CD4-positive, alpha-beta T cell treated with Interleukin-10 for 1 hour (primary cell): ENCODE results near the gene SERTAD3.
"Not testable (repeated sequence)": the region's sequence is repeated elsewhere in the genome, so short reads cannot be mapped to it uniquely, and the experiment has no call there.

Experiments
- DNase-seq: peaks from one replicate; pipeline ENCODE4 v3.0.0-alpha.2; 2020

The SERTAD3 gene

DNA sequence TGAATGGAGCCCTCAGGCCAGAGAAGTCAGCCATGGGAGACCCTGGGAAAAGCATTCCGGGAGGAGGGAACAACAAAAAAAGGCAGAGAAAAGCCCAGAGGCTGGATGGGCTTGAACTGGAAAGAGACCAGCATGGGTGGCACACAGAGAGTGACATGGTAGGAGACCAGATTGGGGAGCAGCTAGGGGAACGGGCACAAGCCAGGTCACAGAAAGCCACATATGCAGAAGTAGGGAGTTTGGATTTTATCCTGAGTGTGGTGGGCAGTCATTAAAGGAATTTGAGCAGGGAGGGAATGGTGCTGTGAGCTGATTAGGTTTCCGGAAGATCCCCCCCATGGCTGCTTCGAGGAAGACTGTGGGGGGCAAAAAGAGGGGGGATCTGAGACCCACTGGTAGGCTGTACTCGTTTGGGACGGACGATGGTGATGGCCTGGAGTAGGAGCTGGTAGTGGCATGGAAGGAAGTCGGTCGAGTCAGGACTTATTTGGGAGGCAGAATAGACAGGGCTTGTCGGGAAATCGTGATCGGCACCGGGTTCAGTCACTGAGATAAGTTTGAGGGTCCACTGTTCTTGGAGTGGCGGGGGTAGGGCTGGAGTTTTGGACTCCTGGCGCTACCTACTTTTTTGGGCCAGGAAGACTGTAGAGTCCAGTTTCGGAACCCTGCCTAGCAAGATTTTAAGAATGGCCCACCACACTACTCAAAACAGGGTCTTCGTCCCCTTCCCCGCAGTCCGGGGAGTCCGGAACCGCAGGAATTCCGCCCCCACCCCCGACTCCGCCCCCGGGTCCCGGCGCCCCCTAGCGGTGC is 19.3 kb downstream of the SERTAD3 start:
- no peak for DNase-seq

DNA sequence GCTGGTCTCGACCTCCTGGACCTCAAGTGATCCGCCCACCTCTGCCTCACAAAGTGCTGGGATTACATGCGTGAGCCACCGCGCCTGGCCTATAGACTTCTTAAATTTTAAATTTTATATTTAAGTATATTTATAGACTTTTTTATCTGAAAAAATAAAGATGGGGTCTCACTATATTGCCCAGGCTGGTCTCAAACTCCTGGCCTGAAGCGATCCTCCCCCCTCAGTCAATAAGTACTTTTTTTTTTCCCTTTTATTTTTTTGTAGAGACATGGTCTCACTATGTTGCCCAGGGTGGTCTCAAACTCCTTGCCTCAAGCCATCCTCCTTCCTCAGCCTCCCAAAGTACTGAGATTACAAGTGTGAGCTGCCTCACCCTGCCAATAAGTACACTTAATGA is 20.2 kb downstream of the SERTAD3 start:
- DNase-seq = no peak

DNA sequence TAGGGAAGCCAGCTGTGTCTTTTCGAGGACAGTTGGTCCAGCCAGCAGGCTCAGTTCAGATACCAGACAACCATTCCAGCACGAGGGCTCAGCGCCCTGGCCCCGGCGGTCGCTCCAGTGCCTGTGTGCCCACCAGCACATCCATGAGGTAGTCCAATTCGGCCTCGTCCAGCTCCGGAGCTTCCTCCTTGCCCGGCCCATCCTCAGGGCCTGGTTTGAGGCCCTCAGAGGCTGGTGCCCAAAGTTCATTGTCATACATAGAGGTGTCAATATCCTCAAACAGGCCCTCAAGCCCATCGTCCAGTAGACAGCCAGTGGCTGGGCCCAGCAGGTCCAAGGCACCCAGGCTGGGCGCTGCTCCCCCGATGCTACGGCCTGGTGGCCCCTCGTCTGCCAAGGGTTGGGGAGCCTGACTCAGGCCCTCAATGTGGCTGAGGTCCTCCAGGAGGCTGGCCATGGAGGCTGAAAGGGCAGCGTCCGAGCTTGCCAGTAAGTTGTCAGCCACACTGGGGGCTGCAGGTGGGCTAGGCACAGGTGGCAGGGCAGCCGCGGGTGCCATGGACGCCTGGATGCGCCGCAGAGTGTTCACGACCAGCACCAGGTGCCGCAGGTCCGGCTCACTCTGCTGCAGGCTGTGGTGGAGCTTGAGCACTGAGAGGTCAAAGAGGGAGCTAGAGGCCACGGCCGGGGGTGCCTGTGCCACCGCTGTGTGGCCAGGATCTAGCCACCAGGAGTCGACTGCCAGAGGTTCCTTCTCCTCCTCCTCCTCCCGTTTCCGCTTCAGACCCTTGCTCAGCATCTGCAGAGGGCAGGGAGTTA is 21.2 kb downstream of the SERTAD3 start:
- no peak for DNase-seq

DNA sequence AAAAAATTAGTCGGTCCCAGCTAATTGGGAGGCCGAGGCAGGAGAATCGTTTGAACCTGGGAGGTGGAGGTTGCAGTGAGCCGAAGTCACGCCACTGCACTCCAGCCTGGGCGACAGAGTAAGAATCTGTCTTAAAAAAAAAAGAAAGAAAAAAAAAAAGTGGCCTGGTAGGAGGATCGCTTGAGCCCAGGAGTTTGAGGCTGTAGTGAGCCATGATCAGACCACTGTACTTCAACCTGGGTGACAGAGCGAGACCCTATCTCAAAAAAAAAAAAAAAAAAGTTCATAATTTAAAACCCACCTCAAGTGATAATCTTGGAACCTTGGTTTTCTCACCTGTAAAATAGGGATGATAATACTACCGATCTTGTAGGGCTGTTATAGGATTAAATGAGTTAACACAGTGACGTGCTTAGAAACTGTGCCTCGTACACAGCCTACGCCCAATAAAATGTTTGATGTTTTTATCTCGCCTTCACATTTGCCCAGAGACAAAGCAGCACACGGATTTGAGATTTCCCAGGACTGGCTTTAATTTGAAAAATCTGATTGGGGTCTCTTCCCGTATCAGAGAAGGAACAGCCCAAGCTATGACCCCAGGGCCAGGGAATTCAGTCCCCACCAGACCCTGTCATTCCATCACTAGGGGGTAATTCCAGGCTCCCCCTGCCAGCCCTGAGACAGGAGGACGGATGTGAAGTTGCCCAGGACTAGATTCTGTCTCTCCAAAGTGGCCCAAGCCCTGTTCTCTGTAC is 22.0 kb downstream of the SERTAD3 start:
- no peak for DNase-seq

DNA sequence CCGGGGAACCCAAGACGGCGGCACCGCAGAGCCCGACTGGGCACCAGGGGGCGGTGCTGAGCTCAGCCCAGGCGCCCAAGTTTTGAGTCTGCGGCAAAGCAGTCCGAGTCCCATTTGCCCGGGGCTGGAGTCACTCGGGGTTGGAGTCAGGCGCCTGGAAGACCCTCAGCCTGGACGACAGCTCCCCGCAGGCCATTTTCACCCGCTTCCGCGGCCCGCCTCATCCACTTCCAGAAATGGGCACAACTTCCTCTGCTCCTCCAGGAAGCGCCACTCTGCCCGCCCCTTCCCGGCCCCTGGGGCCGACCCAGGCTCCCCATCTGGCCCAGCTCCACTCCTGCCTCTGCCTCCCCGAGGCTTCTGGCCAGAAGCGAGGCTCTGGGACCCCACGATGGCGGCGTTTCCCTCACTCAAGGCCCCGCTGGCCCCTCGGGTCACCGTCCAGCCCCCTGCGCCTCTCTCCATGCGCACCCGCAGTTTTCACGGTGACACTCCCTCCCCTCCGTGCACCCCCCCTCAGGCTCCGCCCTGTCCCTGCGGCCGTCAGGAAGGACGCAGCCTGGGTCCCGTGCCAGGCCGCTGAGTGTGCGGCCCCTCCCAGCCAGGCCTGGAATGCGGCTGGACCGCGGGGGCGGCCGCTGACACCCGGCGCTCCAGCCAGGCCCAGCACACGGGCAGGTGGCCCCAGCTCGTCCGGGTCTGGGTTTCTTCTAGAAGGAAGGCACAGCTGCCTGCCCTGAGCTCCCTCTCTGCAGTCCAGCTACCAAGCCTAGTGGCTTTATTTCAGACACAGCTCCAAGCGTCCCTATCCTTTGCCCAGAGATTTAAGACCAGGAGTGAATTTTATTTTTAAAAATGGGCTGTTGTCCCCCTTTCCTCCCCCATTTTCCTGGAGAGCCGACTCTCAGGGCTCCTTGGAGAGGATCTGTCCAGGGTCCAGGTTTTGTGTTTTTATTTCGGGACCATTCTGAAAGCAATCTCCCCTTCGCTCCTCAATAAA is 23.1 kb downstream of the SERTAD3 start:
- peak; percentile 82 for DNase-seq

DNA sequence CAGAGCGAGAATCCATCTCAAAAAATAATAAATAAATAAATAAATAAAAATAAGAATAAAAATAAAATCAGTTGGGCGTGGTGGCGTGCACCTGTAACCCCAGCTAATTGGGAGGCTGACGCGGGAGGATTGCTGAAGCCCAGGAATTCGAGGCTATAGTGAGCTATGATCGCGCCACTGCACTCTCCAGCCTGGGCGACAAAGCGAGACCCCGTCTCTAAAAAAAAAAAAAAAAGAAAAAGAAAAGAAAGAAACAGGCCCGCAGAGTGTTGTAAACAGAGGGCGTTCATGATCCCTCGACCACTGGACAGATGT is 23.7 kb downstream of the SERTAD3 start:
- no peak for DNase-seq

DNA sequence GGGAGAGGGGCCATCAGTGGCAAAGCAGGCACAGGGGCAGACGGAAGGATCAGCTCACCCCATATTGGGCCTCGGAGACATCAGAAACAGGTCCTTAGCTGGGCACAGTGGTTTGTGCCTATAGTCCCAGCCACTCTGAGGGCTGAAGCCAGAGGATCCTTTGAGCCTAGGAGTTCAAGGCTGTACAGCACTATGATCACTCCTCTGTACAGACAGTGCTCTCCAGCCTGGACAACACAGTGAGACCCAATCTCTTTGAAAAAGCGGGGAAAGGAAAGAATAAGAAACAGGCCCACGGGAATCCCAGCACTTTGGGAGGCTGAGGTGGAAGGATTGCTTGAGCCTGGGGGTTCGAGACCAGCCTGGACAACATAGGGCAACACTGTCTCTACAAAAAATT is 24.4 kb downstream of the SERTAD3 start:
- no peak for DNase-seq

DNA sequence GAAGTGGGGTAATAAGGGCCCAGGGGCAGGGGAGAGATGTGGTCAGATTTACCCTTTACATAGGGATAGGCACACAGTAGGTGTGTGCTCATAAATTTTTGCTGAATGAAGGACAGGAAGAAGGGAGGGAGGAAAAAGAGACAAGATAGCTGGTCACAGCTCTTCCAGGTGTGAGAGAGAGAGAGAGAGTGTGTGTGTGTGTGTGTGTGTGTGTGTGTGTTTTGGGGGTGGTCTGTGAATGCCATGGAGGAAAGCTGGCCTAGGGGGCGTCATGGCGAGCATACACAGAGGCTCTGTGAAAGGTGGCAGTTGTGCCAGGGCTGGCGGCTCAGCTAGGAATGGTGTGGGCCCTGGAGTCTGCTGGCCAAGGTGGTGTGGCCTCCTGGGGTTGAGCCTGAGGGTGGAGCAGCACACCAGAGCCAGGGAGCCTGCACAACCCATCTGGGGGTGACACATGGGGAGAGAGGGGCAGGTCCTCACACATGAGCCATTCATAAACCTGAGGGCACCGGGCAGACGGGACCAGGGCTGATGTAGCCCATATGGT is 25.0 kb downstream of the SERTAD3 start:
- no peak for DNase-seq

DNA sequence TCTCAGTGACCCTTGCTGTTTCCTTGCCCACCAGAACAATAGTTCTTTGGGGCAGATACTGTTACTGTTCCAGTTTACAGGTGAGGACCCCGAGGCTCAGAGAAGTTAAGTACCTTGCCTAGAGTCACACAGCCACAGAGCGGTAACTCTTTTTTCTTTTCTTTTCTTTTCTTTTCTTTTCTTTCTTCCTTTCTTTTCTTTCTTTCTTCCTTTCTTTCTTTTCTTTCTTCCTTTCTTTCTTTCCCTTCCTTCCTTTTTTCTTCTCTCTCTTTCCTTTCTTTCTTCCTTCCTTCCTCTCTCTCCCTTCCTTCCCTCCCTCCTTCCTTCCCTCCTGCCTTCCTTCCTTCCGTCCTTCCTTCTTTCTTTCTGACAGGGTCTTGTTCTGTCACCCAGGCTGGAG is 26.1 kb downstream of the SERTAD3 start:
- DNase-seq = no peak

DNA sequence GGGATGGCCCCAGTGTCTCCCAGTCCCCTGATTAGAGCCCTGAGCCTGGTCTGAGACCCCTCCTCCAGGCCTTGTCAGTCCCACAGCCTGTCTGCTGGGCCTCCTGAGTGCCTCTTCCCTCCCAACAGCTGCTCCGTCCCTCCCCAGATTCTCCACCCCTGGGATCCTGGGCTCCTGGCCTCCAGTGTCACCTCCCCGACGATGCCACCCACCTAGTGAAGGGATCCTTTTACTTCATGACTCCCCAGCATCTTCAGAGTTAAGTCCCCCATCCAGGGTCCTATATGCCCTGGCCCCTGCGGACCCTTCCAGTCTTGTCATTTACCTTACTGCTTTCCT is 26.5 kb downstream of the SERTAD3 start:
- no peak for DNase-seq

DNA sequence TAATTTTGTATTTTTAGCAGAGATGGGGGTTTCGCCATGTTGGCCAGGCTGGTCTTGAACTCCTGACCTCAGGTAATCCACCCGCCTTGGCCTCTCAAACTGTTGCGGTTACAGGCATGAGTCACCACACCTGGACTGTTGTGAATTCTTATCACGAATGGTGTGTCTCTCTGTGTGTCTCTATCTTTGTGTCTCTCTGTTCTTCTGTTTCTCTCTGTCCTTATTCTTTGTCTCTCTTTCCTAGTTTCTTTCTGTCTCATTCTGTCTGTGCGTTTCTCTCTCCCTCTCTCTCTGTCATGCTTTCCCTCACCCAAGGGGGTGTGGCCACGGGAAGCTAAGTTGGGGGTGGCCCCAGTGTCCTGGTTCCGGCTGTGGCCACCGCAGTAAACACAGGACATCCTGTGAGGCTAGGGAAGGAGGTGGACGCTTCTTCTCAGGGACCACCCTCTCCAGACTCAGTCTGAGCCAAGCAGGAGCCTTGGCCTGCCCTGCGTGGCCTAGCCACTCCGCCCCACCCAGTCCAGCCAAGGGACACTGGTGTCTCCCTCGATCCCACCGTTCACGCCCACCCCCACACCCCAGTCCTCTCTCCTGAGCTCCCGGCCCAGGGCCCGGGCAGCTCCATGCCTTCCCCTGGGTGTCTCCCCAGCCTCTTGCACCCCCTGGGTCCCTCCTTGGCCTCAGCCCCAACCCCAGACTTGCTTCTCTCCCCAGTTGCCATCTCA is 27.1 kb downstream of the SERTAD3 start:
- no peak for DNase-seq

DNA sequence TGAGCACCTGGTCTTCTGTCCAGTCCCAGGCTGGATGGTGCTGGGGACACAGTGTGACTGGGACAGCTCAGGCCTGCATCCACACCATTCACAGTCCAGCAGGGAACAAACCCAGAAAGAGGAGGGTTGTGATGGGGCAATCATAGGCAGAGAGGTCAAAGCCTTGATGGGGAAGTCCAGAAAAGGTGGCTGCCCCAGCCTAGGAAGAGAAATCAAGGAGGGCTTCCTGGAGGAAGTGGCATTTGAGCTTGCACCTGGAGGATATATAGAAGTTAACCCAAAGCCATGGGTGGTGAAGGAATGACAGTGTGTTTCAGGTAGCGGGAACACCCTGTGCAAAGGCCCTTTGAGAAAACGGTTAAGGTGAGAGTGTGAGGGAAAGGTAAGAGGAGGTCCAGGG is 28.4 kb downstream of the SERTAD3 start:
- no peak for DNase-seq

DNA sequence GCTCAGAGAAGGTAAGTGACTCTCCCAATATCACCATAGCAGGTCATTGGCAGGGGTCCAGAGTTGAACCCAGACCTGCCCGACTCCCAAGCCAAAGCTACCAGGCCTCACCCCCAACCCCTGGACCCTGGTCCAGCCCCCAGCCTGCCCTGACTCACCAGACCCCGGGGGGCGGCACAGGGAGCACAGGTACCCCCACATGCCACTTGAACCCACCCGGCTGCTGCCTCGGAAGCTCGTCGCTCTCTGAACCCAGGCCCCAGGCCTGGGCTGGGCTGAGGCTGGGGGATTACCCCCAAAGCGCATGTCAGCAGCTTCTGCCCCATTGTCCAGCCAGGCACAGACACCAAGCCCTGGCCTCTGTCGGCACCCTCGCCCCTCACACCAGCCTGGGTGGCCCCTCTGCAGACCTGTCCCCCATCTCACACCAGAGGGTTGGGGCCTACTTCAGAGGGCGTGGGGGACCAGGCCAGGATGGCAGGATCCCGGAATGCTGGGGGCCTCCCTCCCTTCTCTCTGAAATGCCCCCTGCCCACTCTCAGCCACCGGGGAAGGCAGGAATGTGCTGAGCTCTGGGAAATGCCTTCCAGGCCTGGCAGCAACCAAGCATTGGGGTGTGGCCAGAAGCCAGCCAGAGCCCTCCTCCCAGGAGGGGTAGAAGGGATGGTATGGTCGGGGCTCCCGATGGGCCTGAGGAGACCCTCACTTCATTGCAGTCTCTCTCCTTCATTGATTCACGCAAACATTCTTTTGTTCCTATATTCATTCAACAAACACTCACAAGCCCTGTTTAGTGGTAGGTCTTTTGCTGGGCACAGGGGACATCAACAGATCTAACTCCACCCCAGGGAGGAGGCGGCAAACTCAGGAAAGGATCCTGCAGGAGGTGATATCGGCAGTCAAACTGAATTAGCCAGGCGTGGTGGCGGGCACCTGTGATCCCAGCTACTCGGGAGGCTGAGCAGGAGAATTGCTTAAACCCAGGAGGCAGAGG is 29.3 kb downstream of the SERTAD3 start:
- no peak for DNase-seq

DNA sequence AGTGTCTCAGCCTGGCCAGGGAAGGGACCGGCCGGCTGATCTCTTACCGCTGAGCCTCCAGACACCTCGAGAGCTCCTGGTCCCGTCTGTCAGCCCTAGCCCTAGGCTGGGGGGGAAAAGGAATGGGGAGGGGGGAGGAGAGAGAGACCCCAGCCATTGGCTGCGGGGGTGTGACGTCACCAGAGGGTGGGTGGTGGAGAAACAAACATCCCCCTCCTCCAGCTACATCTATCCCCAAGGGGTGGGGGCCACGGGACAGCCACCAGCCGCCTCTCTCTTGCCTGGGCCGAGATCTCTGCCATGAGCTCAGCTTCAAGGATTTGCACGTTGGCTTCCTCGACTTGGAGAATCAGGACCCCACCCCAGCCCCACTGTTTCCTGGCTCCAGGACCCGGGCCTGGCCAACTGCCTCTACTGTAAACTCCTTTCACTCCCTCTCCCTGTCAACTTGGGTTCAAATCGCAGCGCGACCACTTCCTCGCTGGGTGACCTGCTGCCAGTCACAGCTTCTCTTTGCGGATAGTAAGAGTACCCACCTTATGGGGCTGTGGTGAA is 30.8 kb downstream of the SERTAD3 start, which contains the start of gene PRX:
TSS of gene PRX (minus strand) at position 88 of the 555 bp plus-strand sequence. CDS start 5,446 bp downstream, outside the sequence.
- DNase-seq = no peak

DNA sequence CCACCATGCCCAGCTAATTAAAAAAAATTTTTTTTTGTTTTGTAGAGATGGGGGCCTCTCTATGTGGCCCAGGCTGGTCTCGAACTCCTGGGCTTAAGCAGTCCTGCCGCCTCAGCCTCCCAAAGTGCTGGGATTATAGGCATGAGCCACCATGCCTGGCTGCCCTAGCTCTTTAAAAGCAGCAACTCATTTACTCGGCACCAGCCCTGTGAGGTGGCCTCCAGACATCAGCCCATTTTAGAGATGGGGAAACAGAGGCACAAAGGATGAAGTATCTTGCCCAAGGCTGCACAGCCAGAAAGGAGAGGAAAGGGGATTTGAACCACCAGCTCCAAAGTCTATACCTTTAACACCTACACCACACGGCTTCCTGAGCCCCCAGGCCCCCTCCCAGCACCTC is 31.3 kb downstream of the SERTAD3 start:
- DNase-seq = no peak

DNA sequence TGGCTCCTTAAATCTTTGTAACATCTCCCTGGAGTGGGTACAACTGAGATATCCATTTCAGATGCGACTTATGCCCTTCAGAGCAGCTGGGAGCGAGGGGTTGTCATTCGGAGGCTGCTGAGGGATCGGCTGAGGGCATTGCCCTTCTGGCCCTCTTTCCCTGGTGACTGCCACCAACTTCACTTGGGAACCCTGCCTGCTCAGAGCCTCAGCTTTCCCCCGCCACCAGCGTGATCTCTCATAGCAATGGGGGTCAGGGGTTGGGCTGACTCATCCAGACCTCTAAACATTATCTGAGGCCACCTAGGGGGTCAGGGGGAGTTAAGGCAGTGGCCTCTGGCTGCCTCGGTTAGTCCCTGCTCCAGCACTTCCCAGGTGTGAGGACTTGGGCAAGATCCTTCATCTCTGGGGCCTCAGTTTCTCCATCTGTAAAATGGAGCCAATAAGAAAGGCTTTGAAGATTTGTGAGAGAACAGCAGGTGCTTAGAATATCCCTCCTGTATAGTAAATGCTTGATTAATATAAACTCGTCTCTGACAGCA is 32.1 kb downstream of the SERTAD3 start:
- DNase-seq = no peak

DNA sequence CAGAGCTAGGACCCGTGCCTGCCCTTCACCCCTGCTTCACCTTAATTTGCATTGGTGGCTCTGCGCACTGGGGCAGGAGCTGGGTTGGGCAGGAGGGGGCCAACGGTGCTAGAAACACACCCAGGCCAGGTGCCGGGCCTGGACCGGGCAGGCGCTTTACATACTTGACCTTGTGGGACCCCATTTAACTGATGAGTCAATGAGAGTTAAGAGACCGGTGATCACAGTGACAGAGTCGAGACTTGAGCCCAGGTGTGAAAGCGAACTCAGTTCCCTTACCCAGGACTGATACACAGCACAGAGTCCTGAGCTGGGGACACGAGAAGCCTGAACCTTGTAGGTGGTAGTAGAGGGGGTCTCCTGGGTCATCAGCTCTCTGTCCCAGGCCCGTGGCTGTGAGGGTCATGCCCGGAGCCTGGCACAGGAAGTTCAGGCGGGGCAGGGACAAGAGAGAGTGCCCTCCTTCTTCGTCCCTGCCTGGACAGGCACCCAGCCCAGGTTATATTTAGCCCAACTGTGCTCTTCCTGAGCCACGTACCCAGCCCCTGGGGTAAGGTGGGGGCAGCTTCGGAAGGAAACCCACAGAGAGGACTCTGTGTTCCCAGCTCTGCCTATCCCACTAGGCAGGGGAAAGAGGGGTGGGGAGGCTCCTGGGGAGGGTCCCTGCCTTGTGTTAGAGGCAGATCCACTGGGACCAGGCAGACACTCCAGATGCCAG is 32.9 kb downstream of the SERTAD3 start:
- no peak for DNase-seq

DNA sequence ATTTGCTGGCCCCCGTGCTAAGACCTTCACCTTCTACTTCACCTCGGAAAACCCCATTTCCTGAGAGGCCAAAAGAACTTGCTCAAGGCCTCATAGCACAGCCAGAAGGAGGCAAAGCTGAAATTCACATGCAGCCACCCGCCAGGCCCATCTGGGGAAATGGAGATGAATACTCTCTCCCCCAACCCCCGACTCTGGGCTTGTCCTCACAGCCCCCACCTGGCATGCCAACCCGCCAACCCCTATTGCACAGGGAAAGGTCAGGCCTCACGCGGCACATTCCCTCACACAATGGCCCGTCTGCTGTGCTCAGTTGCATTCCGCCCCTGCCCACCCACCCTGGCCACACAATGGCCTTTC is 34.1 kb downstream of the SERTAD3 start:
- no peak for DNase-seq

DNA sequence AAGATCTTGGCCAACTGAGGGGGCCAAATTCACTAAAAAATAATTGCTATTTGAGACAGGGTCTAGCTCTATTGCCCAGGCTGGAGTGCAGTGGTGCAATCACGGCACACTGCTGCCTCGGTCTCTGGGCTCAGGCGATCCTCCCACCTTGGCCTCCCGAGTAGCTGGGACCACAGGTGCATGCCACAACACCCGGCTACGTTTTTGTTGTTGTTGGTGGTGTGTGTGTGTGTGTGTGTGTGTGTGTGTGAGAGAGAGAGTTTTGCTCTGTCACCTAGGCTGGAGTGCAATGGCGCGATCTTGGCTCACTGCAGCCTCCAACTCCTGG is 35.6 kb downstream of the SERTAD3 start:
- DNase-seq = not testable (repeated sequence)
